HG03064 (cell line): ENCODE results near the gene TERT.

Experiments used
- ATAC-seq: cut with Tn5 transposase; IDR thresholded peaks from one replicate; pipeline ENCODE4 v1.9.1; 2021; ENCODE audit warnings: low read depth; ENCODE audit not compliant: unreplicated experiment

The TERT gene

DNA sequence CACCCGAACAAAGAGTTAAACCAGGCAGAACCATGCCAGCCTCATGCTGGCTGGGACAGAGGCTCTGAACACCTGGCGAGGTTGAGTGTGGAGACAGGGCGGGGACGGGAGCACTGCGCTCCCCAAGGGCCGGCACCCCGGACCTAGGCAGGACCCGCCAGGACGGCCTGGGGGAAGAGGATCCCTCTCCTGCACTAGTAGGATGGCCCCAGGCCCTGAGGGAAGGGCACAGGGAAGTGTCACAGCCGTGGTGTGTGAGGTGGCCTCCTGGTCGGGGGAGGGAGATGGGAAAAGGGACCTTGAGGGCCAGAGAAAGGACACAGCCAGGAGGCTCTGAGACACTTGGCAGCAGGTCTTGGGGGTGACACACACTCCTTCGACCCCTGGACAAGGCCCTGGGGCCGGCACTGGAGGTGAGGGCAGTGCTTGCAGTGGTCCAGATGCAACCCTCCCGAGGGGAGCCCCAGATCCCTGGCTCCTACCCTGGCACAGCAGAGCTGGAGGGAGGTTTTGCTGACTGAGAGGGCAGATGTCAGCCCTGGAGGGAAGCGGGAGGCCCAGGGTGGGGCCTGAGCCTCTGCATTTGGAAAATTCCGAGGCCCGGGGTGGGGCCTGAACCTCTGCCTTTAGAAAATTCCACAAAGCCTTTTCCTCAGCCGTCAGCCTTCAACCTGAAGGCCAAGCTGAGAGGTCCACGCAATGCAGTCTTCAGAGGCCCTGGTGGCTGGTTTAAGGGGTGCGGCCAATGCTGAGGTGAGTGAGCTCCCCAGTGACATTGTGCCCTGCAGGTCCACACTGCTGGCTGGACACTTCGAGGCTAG, 24.8 kb upstream of the TERT start:
- ATAC-seq = no peak

- ATAC-seq = no peak
Measured at GRCh38 chr5:1318659-1319251, 23.9 kb upstream of the TERT start.

GRCh38 chr5:1317921-1318565, 23.2 kb upstream of the TERT start:
- no peak for ATAC-seq

GRCh38 chr5:1316588-1317340, 21.9 kb upstream of the TERT start:
- no peak for ATAC-seq

DNA sequence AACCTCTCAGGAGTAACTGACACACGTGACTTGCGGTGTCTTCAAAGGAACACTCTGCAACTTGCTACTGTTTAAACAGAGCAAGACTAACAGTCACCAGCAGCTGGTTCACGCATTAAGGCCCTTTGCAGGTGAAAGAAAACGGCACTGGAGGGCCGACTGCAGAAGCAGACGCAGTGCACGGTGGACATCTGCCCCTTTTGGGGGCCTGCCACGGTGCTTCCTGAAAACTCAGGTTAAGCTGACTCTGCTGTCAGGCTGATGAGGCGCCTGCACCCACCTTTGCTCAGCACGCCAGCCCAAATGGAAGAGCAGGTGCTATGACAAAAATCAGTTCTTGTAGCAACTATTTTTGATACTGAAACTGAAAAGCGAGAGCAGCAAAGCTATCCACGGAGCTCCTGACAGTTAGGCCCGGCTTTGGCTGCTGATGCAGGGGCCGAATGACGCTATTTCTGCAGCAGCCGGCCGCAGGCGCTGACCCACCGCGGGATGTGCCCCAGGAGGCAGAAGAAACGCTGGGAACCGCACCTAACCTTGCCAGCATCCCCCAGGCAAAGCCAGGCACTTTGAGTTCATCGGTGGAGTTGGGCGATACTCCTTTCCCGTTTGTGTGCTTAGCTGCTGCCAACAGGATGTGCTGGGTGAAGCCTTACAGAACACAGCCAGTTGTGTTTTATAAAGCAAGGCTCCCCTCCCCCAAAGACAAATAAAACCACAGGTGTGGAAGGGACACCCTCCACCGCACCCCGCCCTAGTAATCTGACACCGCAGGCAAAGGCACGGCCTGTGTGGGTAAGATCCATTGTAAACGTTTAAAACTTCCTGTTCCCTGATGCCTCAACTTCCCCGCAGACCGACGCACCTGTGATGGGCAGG, 21.1 kb upstream of the TERT start:
- peak; percentile 53 for ATAC-seq

- no peak for ATAC-seq
Measured at GRCh38 chr5:1315018-1315708, 20.3 kb upstream of the TERT start.

DNA sequence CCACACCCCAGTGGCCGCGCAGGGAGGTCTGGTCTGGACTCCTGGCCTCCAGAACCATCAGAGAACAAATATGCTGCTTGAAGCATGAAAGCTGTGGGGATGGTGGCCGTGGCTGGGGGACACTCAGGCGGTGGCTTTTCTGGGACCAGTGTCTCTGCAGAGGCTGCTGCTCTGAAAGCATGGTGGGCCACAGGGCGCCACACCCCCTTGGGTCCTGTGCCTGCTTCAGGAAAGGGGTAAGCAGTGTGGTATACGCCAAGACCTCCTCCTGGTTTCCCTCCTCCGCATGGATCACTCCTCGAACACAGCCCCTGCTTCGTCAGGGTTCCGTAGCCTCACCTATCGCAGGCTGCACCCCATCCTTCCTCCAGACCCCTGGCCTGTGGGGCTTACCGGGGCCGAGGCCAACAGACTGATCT, 19.7 kb upstream of the TERT start:
- no peak for ATAC-seq

- ATAC-seq = peak; percentile 72
Measured at GRCh38 chr5:1312993-1313833, 18.3 kb upstream of the TERT start.

DNA sequence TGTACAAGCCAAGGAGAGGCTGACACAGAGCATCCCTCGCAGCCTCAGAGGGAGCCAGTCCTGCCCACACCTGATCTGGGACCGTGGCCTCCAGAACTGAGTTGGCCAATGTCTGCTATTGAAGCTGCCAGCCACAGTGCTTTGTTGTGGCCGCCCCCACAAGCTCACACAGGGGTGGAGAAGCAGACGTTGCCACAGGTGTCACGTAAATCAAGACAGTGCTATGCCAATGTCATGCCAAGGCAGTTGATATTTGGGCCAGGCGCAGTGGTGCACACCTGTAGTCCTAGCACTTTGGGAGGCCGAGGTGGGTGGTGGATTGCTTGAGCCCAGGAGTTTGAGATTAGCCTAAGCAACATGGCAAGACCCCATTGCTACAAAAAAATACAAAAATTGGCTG, 17.3 kb upstream of the TERT start:
- ATAC-seq = no peak

GRCh38 chr5:1311439-1312055, 16.7 kb upstream of the TERT start:
- no peak for ATAC-seq

- no peak for ATAC-seq
Measured at GRCh38 chr5:1310118-1310517, 15.2 kb upstream of the TERT start.

GRCh38 chr5:1304033-1304432, 9.2 kb upstream of the TERT start:
- ATAC-seq = no peak

DNA sequence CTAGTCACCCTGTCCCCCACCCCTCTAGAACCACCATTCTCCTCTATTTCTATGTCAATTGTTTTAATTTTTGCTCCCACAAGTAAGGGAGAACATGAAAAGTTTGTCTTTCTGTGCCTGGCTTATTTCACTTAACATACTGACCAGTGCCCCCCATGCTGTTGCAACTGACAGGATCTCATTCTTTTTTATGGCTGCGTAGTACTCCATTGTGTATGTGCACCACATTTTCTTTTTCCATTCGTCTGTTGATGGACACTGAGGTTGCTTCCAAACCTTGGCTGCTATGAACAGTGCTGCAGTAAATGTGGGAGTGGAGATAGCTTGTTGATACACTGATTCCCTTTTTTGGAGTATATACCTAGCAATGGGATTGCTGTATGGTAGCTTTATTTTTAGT, 7.4 kb upstream of the TERT start:
- no peak for ATAC-seq

DNA sequence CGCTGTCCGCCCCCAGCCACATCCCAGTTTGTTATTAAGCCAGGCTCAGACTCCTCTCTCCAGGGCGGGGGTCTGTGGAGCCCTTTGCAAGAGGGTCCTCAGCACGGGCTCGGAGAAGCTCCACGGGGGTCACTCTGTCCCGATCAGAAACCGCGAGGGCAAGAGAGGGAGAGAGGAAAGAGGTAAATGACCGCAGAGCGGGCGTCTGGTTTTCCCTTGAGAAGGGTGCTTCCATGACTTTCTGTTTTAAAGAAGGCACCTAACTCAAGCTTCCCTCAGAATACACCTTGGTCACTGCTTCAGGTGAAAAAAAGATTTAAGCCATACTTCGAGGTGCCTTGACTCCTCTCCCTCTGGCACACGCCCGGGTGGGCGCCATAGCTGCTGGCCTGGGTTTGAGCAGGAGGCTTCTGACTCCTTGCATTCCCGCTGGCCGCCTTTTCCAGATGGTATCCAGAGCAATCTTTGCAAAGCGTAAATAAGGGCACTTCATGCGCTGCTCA, 5.8 kb upstream of the TERT start:
- no peak for ATAC-seq

GRCh38 chr5:1299961-1300360, 5.1 kb upstream of the TERT start:
- ATAC-seq = no peak

GRCh38 chr5:1299511-1299850, 4.6 kb upstream of the TERT start:
- no peak for ATAC-seq

GRCh38 chr5:1298723-1299510, 4.0 kb upstream of the TERT start:
- no peak for ATAC-seq
